ENCODE results near the gene CLSTN3. TPM values are rescaled to one million over a fixed set of nuclear protein-coding genes. Genes with fewer than 3 reads are reported as not detected.

The CLSTN3 gene
- total RNA-seq, 1 donor from 2014 or later: 5.7 TPM

DNA sequence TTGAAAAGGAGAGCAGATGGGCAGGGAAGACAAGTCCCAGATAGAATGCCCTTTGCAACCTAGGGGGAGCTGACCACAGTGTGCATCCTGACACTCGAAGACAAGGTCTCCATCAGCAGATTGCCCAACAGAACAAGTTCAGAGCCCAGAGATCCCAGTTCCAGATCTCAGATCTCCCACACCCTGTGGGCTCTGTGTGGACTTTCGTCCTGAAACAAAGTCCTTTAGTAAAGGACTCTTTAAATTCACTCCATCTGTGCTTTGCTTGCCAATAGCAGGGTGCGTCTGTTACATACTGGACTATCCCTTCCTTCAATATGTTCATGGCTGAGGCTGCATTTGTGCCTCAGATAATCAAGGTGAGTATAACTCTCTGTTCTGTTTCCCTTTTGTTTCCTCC is 12.5 kb upstream of the CLSTN3 start:
- DNase-seq (ENCODE audit: missing footprints): no peak
- intact Hi-C loops (cut with DNase I): no loop called here
- ATAC-seq: no peak

DNA sequence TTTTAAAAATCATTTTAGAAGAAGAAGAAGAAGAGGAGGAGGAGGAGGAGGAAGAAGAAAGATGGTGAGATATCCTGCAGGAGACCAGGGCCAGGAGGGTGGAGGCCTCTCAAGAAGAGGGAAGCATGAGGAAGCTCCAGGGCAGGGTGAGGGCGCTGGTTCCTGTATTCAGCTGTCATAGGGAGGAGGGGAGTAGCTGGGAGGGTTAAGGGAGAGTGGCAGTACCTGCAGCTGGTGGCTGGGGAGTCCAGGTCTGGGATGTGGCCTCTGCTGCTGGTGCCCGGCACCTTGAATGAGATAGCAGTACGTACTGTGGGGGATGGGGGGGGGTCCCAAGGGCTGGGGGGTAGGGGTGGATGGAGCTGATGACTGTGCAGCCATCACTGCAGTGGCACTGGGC is 11.3 kb upstream of the CLSTN3 start:
- DNase-seq (ENCODE audit: missing footprints) (no peak), ATAC-seq (no peak)
- intact Hi-C loops (cut with DNase I): no loop called here

DNA sequence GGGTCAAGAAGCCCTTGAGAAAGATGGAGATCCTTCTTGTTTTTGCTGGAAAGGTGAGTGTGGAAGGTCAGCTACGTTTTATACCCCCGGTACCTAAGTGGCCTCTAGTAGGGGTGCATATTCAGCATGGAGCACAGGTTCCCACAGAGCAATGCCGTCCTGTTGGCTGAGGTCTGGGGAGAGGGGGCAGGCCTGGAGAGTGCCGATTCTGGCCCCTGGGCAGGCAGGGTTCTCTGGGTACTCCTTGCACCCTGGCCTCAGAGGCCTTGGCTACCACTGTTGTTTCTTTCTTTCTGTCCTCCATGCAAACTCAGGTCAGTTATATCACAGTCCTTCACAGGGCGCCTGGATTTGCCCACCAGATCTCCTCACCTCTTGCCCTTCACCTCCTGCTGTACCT is 10.0 kb upstream of the CLSTN3 start:
- ATAC-seq (no peak), DNase-seq (ENCODE audit: missing footprints) (no peak)
- intact Hi-C loops (cut with DNase I): no loop called here

DNA sequence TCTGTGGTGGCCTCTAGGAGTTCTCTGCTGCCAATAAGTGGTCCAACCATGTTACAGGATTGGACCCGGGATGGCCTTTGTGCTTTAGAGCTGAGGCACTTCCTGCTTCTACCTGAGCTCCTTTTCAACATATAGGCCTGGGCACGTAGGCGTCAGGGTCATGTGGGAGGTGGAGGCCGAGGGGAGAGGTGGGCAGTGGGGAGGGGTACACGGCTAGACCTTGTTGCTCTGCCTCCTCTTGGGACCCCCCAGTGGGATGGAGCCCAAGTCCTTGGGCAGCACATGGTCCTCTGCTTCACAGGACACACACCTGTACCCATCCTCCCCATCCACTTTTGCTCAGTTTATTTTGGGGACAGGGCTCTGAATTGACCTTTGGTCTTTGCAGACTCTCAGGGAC is 8.8 kb upstream of the CLSTN3 start:
- no peak for ATAC-seq
- no peak for DNase-seq (ENCODE audit: missing footprints)
- intact Hi-C loops (cut with DNase I): no loop called here

DNA sequence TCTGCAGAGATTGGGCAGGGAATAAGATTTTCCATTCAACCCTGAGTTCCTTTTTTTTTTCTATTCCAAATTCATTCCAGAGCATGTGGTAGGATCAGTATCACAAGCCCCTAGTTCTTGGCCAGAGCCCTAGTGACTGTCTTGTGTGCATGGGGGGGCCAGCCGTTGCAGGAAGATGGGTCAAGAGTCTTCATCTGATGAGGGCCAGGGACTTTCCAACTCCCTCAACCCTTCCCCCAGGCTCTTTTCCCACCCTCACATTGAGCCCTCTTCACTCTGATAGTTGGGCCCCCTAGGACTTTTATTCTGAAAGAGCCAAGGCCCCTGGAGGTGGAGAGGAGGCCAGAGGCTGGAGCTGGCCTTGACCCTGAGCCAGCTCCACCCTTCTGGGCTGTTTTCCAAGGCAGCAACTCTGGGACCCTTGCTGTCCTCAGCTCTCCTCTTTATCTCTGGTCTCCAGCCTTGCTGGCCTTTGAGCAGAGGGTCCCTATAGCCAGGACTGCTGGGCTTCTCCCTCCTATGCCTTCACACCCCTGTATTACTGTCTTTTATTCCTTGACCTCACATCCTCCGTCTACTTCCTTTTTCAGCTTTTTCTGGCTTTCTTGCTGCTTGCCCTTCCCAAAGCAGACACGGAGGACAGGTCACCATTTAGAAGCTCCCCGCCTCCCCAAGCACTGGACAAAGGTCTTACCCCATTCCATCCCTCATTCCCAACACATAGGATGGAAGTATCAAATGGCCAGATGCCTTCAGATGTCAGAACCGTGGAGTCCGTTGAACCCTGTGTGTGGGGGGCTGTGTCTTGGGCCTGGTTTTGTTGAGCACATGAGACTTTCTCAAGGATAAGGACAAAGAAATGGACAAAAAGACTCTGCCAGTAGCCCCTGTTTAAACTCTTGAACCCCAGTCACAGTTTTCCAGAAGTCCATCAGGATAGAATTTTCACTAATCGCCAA is 7.1 kb upstream of the CLSTN3 start:
- ATAC-seq: peak; percentile 65
- no peak for DNase-seq (ENCODE audit: missing footprints)
- intact Hi-C loops (cut with DNase I): no loop called here

DNA sequence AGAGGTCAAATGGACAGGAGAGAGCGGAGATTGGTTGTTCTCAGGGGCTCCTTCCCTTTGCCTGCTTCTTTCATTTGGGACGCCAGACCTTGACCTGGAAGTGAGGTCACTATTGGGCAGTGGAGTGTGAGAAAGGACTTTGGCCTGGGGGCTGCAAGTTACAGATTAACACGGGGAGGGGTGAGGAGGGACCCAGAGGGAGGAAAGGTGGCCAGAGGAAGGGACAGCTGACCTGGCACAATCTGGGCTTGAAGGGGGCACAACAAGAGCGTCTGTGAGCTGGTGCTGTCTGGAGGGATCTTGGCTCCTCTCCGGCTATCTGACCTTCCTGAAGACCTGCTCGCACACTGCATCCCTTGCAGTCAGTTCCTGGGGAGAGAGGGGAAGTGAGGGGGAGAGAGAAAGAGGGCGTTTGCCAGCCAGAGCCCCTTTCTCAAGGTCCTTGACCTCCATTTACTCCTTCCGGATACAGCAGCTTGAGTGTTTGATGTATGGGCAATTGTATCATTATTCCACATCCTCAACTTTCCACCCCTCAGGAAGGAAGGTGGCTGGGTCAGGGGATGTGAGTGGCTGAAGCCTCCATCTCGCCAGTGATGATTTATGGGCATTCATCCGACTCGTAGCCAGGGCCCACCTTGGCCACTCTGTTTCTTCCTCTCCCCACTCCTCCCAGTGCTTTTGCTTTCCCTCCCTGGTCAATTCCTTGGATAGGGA is 6.2 kb upstream of the CLSTN3 start:
- intact Hi-C loops (cut with DNase I): no loop called here
- DNase-seq (ENCODE audit: missing footprints): no peak

DNA sequence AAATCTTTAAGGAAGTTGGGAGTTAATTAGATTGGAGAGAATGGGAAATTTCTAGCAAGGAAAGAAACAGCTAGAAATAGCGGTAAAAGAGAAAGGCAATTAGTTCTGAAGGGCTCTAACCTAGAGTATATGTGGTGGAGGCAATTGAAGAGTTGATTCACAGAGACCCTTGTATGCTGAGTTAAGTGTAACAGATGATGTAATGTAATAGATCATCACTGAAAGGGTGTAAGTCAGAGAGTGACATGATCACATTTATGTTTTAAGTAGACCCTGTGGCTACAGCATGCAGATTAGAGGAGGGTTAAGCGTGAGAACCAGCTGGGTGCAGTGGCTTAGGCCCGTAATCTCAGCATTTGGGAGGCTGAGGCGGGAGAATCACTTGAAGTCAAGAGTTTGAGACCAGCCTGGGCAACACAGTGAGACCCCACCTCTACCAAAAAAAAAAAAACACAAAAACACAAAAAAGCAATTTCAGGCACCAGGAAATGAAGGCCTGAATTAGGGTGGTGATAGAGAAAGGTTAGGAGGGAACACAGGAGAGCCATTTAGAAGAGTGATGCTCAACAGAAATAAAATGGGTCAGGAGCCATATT is 4.4 kb upstream of the CLSTN3 start:
- intact Hi-C loops (cut with DNase I): no loop called here
- no peak for DNase-seq (ENCODE audit: missing footprints)
- no peak for ATAC-seq

More for the DNA sequence above, 6.2 kb upstream of the CLSTN3 start:
- no peak for ATAC-seq

DNA sequence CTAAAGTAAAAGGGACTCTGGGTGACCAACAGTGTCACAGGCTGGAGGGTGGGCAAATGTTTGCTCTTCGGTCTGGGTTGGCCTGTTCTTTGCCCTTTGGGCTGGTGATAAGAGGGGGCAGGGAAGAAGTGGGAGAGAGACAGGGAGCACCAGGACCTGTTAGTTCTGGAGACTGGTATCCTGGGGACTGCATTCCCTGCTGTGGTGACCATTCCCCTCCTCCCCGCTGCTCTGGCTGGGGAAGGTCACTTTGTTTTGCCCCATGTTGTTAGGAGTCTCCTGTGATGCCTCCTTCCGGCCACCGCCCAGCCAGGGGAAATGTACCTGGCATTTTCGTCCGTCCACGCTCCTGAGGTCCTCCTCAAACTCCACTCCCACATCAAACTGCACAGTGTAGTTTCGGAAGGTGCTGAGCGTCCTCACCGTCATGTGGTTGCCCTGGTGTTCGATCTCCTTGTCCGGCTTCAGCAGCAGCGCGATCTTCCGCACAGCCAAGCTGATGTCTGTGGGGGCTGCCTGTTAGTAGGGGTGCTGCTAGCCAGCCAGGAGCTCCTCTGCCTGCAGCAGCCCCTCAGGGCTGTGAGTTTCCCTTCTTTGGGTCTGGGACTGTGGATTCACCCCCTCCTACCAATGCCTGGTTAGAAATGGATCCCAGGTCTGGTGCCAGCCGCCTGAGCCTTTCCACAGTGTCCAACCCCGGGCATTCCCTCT is 2.1 kb upstream of the CLSTN3 start:
- no peak for DNase-seq (ENCODE audit: missing footprints)
- intact Hi-C loops (cut with DNase I): no loop called here
- ATAC-seq: no peak

DNA sequence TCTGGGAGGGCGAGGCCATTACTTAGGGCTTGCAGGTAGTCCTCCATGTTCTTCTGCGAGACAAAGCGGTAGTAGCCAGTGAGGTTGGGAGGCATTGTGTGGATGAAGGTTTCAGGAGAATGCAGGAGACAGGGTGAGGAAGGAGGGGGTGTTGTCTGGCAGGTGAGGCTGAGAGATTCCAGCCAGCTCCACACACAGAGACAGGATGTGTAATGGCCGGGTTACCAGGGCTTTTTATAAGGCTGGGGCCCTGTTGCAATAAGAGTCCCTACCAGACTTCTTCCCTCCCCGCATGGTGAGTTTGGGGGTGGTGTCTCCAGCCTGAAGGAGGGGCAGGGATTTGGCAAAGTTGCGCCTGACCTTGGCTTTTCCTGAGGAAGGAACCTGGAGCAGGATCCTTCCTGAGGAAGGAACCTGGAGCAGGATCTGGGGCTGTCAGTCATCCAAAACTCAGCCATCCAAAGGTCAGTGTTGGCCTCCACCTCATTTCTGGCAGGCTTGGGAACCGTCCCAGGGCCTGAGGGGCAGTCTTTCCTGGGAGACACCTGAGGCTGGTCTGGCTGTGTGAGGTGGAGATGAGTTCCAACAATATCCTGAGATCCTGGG is 1.4 kb upstream of the CLSTN3 start, which contains the start of gene RBP5:
Gene RBP5, minus strand, starts transcription at position 209 of the 606 bp plus-strand sequence. Its CDS starts 114 bp downstream, at position 95.
- intact Hi-C loops (cut with DNase I): no loop called here
- no peak for DNase-seq (ENCODE audit: missing footprints)
- ATAC-seq: no peak

DNA sequence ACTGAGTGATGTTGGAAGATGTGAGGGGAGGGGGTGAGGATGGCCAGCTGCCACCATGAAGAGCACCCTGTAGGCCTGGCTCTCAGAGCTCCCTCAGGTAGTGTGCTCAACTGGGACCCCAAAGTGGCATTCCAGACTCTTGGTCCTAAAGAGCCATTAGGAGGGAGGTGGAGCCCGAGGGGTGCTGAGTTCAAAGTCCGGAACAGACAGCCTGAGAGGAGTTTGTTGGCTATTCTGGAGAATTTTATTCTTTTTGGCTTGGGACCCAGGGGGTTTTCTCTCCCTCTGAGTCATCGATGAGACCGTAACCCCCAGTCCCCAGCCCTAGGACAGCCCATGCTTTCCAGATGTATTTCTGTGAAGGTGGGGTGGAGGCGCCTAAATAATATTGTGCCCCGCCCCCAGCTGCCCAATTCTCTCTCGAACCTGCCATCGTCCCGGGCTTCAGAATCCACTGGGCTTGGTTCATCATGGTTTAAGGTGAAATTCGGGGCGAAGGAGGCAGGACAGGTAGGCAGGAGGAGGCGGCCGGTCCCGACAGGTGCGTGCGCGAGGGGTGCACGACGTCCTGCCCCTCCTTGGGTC is 792 bp upstream of the CLSTN3 start:
- intact Hi-C loops (cut with DNase I): no loop called here
- DNase-seq (ENCODE audit: missing footprints) (no peak), ATAC-seq (no peak)

DNA sequence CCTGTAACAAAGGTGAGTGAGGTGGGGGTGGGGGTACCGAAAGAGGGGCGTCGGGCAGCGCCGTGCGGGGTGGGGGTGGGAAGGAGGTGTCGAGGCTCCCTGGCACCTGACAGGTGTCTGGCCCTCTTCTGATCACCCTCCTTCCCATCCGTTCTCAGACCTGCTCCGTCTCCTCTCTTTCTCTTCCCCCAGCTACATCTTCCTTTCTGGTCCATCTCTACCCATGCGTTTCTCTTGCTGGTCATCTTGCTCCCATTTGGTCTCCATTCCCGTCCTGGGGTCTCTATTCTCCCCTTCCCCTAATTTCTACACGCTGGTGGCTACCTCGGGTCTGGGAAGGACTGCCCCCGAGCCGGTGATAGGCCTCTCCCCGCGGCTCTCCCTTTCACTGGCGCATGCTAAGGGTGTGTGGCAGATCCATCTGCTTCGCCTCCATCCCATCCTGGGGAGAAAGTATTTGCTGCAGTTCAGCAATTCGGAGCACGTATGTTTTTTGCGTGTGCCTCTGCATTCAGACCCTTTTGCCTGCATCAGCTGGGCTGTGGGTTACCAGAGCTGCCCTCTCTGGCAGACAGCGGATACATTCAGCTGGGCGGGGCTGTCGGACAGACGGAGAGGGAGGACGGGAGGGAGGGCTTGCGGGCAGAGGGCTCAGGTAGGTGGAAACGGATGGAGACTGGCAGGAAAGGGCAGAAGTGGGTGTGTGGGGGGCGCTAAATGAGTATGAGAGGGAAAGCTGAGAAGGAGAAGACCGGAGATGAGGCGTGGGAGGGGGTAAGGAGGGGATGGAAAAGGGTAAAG is 730 bp downstream of the CLSTN3 start:
- intact Hi-C loops (cut with DNase I): no loop called here
- ATAC-seq (peak; percentile 49), DNase-seq (ENCODE audit: missing footprints) (no peak)

DNA sequence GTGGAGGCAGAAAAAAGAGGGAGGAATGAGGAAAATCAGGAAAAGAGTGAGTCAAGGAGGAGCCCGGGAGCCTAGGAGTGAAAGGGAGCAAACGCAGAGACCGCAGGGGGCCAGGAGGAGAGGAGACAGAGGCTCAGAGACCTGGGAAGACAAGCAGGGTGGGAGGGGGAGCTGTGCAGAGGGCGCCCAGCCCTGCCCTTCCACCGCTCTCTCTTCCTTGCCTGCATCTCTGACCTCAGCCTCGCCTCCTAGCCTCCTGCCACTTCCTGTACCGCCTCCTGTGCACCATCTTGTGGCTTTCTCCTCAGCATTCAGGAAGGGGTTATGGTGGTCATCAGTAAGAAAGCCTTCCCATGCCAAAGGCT is 1.3 kb downstream of the CLSTN3 start:
- DNase-seq (ENCODE audit: missing footprints) (no peak), ATAC-seq (no peak)
- intact Hi-C loops (cut with DNase I): no loop called here

DNA sequence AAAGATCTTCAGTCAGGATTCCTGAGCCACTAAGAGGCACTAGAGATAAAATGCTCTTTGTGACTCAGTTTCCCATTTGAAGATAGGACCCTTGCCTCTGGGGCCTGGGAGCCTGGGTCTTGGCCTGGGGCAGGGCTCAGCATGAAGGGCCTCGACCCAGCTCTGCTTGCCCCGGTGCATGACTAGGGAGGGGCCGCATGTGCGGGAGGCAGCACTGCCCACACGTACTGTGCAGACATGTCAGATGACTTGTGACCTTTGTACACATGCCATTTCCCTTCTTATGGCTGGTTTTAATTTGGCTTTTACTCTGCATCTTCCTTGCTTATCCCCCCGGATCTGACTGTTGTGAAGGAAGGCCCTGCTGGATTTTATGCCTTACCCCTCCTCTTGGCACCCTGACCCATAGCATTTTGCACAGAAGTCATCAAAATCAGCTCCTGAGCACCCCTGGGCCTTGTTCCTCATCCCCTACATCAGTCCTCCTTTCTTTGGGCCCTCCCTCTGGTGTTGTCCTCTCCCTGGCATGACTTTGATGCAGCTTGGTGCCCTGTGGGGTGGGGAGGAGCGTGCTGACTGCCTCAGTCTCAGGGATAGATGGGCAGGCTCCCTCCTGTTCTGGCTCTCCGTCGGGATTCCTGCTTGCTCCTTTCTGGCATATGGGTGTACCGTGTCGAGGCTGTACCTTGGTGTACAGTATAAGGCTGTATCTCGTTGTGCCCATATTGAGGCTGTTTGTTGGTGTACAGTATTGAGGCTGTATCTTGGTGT is 4.4 kb downstream of the CLSTN3 start:
- ATAC-seq (no peak), DNase-seq (ENCODE audit: missing footprints) (no peak)
- intact Hi-C loops (cut with DNase I): no loop called here

DNA sequence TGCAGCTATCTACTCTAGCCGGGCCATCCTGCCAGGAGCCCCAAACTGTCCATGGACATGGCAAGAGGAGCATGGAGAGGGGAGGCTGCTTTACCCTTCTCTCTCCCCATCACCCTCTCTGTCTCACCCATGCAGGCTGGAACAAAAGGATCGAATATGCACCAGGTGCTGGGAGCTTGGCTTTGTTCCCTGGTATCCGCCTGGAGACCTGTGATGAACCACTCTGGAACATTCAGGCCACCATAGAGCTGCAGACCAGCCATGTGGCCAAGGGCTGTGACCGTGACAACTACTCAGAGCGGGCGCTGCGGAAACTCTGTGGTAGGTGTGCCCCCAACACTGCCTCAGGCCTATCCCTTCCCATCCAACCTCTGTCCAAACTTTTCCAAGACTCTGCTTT is 5.9 kb downstream of the CLSTN3 start:
- intact Hi-C loops (cut with DNase I): no loop called here
- ATAC-seq (no peak), DNase-seq (ENCODE audit: missing footprints) (no peak)

DNA sequence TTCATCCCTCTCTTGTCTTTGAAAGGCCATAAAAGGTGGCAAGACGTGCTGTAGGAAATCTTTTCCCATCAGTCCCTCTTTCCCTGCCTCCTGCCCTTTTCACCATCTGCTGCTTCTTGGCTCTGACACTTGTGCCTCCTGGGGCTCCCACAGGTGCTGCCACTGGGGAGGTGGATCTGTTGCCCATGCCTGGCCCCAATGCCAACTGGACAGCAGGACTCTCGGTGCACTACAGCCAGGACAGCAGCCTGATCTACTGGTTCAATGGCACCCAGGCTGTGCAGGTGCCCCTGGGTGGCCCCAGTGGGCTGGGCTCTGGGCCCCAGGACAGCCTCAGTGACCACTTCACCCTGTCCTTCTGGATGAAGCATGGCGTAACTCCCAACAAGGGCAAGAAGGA is 6.5 kb downstream of the CLSTN3 start:
- no peak for ATAC-seq
- intact Hi-C loops (cut with DNase I): no loop called here
- DNase-seq (ENCODE audit: missing footprints): no peak

DNA sequence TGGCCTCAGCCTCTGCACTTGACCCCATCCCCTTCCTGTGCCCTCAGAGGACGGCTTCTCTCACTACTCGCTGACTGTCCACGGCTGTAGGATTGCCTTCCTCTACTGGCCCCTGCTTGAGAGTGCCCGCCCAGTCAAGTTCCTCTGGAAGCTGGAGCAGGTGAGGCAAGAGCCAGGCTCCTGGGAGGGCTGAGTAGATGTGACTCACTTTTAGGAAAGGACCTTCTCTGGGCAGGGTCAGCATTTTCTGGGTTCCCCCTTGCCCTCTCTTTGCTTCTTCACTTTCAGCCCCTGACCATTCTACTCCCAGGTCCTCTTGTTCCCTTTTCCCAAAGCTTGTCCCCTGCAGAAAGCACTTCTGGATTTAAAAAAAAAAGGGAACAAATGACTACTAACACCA is 7.7 kb downstream of the CLSTN3 start:
- no peak for DNase-seq (ENCODE audit: missing footprints)
- no peak for ATAC-seq
- intact Hi-C loops (cut with DNase I): no loop called here

DNA sequence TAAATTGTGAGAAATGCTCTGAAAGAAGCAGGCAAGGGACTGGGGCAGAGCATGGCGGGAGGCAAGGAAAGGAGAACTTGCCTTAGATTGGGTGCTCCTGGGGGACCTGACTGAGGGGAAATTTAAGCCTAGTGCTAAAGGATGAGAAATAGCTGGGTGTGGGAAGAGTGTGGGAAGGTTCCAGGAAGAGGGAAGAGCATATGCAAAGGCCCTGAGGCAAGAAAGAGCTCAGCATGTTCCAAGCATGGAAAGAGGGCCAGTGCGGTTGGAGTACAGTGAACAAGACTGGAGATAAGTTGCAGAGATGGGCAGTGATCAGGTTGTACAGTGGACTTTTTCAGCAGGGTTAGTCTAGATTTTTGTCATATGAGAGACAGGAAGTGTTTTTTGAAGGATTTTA is 9.0 kb downstream of the CLSTN3 start:
- no peak for ATAC-seq
- no peak for DNase-seq (ENCODE audit: missing footprints)
- intact Hi-C loops (cut with DNase I): no loop called here
